Neutrophil (primary cell): Measurements from ENCODE around the gene SRRM3.
"Not testable (repeated sequence)": the region's sequence is repeated elsewhere in the genome, so short reads cannot be mapped to it uniquely, and the experiment has no call there.

Source experiments
- H3K27ac ChIP-seq: fragments of 200-600 bp; sonication (generic); 2 replicates; pipeline ENCODE4 v1.5.1; 2016; ENCODE audit warnings: mild to moderate bottlenecking, moderate library complexity
- H3K27me3 ChIP-seq: fragments of 200-600 bp; sonication (generic); 2 replicates; pipeline ENCODE4 v1.6.0; 2016; ENCODE audit warnings: mild to moderate bottlenecking
- H3K36me3 ChIP-seq: fragments of 200-600 bp; sonication (generic); 2 replicates; pipeline ENCODE4 v1.5.1; 2017
- H3K4me1 ChIP-seq, 2 experiments: fragments of 200-600 bp in 1 of 2; sonication (generic) in 1 of 2; 1 replicate in 1 of 2; 2 replicates in 1 of 2; pipeline versions ENCODE4 v1.5.1 to v1.6.1; 2013 to 2016; ENCODE audit warnings: low read depth in 1 of 2, low read length in 1 of 2, mild to moderate bottlenecking in 1 of 2, moderate library complexity in 1 of 2; ENCODE audit not compliant: control insufficient read depth in 1 of 2, insufficient read depth in 1 of 2
- H3K4me3 ChIP-seq, 2 experiments: fragments of 200-600 bp in 1 of 2; sonication (generic) in 1 of 2; 1 replicate in 1 of 2; 2 replicates in 1 of 2; pipeline ENCODE4 v1.5.1; 2013 to 2016; ENCODE audit warnings: low read depth in 1 of 2, low read length in 1 of 2, mild to moderate bottlenecking in 1 of 2, moderate library complexity in 1 of 2
- H3K9me3 ChIP-seq: fragments of 200-600 bp; sonication (generic); 2 replicates; pipeline ENCODE4 v1.5.1; 2016
- CTCF ChIP-seq: fragments of 200-600 bp; sonication (generic); IDR thresholded peaks from 2 replicates; pipeline ENCODE4 v1.5.1; 2016; ENCODE audit warnings: antibody characterized with exemption

SRRM3 gene

GRCh38 chr7:76201732-76202665 is at the start of gene SRRM3:
SRRM3 (plus strand) TSS chr7:76201896; CDS start chr7:76235067, 33,171 bp downstream.
- Histone ChIP-seq H3K36me3 (no peaks in the 10 kb centered on the region), H3K9me3 (no peaks in the 10 kb centered on the region), H3K4me1 (peaks cover 0 to 3% of the 10 kb centered on the region in 2 experiments), H3K27ac (no peak within 1 kb of the TSS), H3K27me3 (peaks cover 57% of the 10 kb centered on the region), H3K4me3 (no peak within 1 kb of the TSS)
- TF ChIP-seq CTCF: peak; percentile 44

GRCh38 chr7:76151932-76152331 is 49.8 kb upstream of the SRRM3 start:
- no peak overlapping the region for H3K27ac ChIP-seq
- H3K9me3 ChIP-seq: no peaks in the 10 kb centered on the region
- no peak for TF ChIP-seq CTCF
- H3K4me3 ChIP-seq: no peak overlapping the region
- H3K27me3 ChIP-seq: peaks cover 30% of the 10 kb centered on the region
- H3K36me3 ChIP-seq: no peaks in the 10 kb centered on the region
- peaks cover 5 to 8% of the 10 kb centered on the region in 2 experiments for H3K4me1 ChIP-seq

- H3K27ac ChIP-seq, H3K9me3 ChIP-seq, H3K4me3 ChIP-seq, H3K36me3 ChIP-seq, H3K4me1 ChIP-seq: not testable (repeated sequence)
- H3K27me3 ChIP-seq: peaks cover 29% of the 10 kb centered on the region
Observed at GRCh38 chr7:76153571-76154230, 48.0 kb upstream of the SRRM3 start.

GRCh38 chr7:76155938-76156337 is 45.8 kb upstream of the SRRM3 start:
- TF ChIP-seq CTCF: no peak
- Histone ChIP-seq H3K4me1 (peaks cover 5 to 8% of the 10 kb centered on the region in 2 experiments), H3K27me3 (peaks cover 6% of the 10 kb centered on the region), H3K4me3 (no peak overlapping the region), H3K36me3 (no peaks in the 10 kb centered on the region), H3K27ac (peak overlapping the region; percentile 6), H3K9me3 (no peaks in the 10 kb centered on the region)

GRCh38 chr7:76156992-76157685 is 44.6 kb upstream of the SRRM3 start:
- not testable (repeated sequence) for H3K27ac ChIP-seq

GRCh38 chr7:76158416-76158815 is 43.3 kb upstream of the SRRM3 start:
- not testable (repeated sequence) for H3K36me3 ChIP-seq, H3K4me1 ChIP-seq, H3K9me3 ChIP-seq, H3K27me3 ChIP-seq, H3K4me3 ChIP-seq, H3K27ac ChIP-seq

More at GRCh38 chr7:76156992-76157685, 44.6 kb upstream of the SRRM3 start:
- H3K4me3 ChIP-seq, H3K27me3 ChIP-seq, H3K36me3 ChIP-seq, H3K9me3 ChIP-seq, H3K4me1 ChIP-seq: not testable (repeated sequence)

- H3K27ac ChIP-seq, H3K27me3 ChIP-seq, H3K36me3 ChIP-seq: not testable (repeated sequence)
Observed at GRCh38 chr7:76162416-76163170, 39.1 kb upstream of the SRRM3 start.

GRCh38 chr7:76163812-76164211 is 37.9 kb upstream of the SRRM3 start:
- not testable (repeated sequence) for H3K4me3 ChIP-seq, H3K9me3 ChIP-seq, H3K27me3 ChIP-seq, H3K36me3 ChIP-seq, H3K27ac ChIP-seq
- peaks cover 4 to 11% of the 10 kb centered on the region in 2 experiments for H3K4me1 ChIP-seq

More at GRCh38 chr7:76162416-76163170, 39.1 kb upstream of the SRRM3 start:
- peaks cover 4 to 11% of the 10 kb centered on the region in 2 experiments for H3K4me1 ChIP-seq
- H3K4me3 ChIP-seq, H3K9me3 ChIP-seq: not testable (repeated sequence)
